Nephron progenitor cell (in vitro differentiated cells): ENCODE results near the gene PPP1CA.
A peak's percentile ranks its signal among the peaks of the same experiment; 100 is the strongest.

Experiments
- DNase-seq: peaks from one replicate; pipeline ENCODE4 v3.0.0; 2021
- H3K27ac Mint-ChIP-seq: 2 replicates; pipeline ENCODE4 v1.8.0; 2021; ENCODE audit warnings: mild to moderate bottlenecking, moderate library complexity, mixed read lengths
- H3K27me3 Mint-ChIP-seq: 2 replicates; pipeline ENCODE4 v1.8.0; 2021; ENCODE audit warnings: mild to moderate bottlenecking, low read depth, mixed read lengths; ENCODE audit not compliant: poor library complexity
- H3K36me3 Mint-ChIP-seq: 2 replicates; pipeline ENCODE4 v1.8.0; 2021; ENCODE audit warnings: low read depth, mixed read lengths
- H3K4me1 Mint-ChIP-seq: 2 replicates; pipeline ENCODE4 v1.8.0; 2021; ENCODE audit warnings: mixed read lengths
- H3K4me3 Mint-ChIP-seq: 2 replicates; pipeline ENCODE4 v1.8.0; 2021; ENCODE audit warnings: mild to moderate bottlenecking, moderate library complexity, mixed read lengths
- H3K9me3 Mint-ChIP-seq: 2 replicates; pipeline ENCODE4 v1.8.0; 2021; ENCODE audit warnings: mild to moderate bottlenecking, moderate library complexity, mixed read lengths
- TF ChIP-seq, protein P1 (sequence below): fragments of 200-600 bp; sonication (generic); IDR thresholded peaks from 2 replicates; pipeline ENCODE4 v1.5.0; 2021; ENCODE audit warnings: antibody characterized with exemption

Gene PPP1CA

DNA sequence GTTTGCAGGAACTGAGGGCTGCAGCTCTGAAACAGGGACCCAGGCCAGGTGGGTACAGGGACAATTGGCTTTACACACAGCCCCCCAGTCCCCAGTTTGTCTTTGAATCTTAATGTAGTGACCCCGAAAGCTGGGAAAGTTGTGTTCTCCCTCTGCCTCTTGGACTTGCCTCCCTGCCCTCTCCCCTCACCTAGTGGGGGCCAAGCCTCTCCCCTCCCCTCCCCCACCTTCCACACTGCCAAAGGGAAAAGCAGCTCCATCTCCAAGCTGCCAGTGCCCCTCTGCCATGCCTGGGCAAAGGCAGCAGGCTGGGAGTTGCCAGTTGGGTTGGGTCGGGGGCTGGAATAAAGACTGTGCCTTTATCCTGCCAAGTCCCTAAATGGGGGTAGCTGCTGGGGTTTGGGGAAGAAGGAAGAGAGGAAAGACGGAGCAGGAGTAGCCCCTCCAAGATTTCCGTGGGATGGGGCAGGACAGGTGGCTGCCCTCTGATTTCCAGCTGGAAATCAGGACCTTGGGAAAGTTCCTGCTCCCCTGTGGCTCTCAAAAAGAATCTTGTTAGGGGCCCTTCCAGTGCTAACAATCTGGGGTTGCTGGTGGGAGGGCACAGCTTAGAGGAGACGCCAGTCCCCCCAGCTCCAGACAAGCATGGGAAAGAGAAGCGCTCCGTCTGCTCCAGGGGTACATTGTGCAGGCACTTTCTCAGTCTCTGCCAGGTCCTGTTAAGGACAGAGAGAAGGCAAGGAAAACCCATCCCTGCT is 25.4 kb downstream of the PPP1CA start:
- peaks cover 64% of the 10 kb centered on the region for H3K4me1 Mint-ChIP-seq
- H3K9me3 Mint-ChIP-seq: no peaks in the 10 kb centered on the region
- no peak for DNase-seq
- peak overlapping the region; percentile 63 for H3K4me3 Mint-ChIP-seq
- peak overlapping the region; percentile 51 for H3K27ac Mint-ChIP-seq
- TF ChIP-seq, protein P1, sequence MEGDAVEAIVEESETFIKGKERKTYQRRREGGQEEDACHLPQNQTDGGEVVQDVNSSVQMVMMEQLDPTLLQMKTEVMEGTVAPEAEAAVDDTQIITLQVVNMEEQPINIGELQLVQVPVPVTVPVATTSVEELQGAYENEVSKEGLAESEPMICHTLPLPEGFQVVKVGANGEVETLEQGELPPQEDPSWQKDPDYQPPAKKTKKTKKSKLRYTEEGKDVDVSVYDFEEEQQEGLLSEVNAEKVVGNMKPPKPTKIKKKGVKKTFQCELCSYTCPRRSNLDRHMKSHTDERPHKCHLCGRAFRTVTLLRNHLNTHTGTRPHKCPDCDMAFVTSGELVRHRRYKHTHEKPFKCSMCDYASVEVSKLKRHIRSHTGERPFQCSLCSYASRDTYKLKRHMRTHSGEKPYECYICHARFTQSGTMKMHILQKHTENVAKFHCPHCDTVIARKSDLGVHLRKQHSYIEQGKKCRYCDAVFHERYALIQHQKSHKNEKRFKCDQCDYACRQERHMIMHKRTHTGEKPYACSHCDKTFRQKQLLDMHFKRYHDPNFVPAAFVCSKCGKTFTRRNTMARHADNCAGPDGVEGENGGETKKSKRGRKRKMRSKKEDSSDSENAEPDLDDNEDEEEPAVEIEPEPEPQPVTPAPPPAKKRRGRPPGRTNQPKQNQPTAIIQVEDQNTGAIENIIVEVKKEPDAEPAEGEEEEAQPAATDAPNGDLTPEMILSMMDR: no peak
- peaks cover 2% of the 10 kb centered on the region for H3K27me3 Mint-ChIP-seq
- H3K36me3 Mint-ChIP-seq: no peaks in the 10 kb centered on the region

DNA sequence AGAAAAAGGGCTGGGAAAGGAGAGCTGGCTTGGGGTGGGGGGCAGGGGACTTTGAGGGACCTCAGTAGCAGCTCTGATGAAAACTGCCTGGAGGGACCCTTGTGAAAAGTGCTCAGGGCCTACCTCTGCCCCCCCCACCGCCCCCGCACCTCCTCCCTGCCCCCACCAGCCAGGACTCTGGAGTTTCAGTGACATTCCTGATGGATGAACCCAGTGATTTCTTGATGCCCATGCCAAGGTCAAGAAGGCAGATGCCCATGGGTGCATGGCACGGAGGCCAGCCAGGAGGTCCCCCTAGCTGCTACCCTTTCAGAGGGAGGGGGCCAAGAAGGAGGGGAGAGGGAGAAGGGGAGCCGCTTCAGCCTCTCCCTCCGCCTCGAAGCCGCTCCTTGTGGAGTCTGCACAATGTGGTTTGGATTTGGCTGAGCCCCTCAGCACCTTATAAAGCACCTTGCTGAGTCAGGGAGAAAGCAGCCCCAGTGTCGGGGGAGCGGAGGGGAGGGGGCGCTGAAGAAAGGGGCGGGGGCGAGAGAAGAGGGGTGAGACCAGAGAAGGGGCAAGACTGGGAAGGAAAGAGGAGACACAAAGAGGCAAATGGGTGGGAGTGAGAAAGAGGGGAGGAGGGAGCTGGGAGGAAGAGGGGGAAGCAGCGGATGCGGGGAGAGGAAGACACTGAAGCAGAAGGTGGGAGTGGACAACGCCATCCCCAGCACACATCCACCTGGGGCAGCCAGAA is 26.2 kb downstream of the PPP1CA start:
- Mint-ChIP-seq H3K4me1 (peaks cover 67% of the 10 kb centered on the region), H3K27ac (no peak overlapping the region), H3K36me3 (no peaks in the 10 kb centered on the region), H3K27me3 (peaks cover 2% of the 10 kb centered on the region), H3K4me3 (peak overlapping the region; percentile 63), H3K9me3 (no peaks in the 10 kb centered on the region)
- TF ChIP-seq, protein P1: no peak
- no peak for DNase-seq

DNA sequence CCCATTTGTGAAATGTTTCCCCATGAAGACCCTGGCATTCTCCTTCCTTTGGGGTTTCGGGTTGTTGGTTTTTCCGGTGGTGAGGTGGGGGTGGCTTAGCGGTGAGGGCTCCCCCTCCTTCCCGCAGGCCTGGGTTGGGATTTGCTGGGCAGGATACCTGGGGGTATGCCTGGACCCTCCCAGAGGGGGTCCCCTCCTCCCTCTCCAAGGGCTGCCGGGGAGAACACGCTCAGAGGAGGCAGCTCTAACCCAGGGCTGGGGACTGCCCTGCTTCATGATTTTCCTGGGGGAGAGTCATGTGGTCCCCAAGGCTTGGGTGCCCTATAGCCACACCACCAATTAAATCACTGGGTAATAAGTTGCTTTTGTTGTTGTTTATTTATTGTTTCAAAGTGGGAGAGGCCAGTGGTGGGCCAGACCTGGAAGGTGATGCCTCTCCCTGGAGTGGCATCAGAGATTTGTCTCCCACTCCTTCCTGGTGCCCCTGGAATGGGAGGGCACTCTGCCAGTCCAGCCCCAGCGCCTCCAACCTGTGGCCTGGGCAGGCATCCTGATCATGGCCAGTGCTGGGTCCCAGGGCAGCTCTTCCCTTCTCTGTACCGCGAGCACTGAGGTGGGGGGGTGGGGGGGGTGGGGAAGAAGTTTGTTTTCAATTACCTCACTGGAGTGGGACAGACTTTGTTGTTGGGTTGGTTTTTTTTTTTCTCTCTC is 26.9 kb downstream of the PPP1CA start:
- no peak overlapping the region for H3K27ac Mint-ChIP-seq
- TF ChIP-seq, protein P1: no peak
- H3K9me3 Mint-ChIP-seq: no peaks in the 10 kb centered on the region
- DNase-seq: no peak
- H3K4me3 Mint-ChIP-seq: peak overlapping the region; percentile 88
- H3K4me1 Mint-ChIP-seq: peaks cover 71% of the 10 kb centered on the region
- peaks cover 2% of the 10 kb centered on the region for H3K27me3 Mint-ChIP-seq
- no peaks in the 10 kb centered on the region for H3K36me3 Mint-ChIP-seq

DNA sequence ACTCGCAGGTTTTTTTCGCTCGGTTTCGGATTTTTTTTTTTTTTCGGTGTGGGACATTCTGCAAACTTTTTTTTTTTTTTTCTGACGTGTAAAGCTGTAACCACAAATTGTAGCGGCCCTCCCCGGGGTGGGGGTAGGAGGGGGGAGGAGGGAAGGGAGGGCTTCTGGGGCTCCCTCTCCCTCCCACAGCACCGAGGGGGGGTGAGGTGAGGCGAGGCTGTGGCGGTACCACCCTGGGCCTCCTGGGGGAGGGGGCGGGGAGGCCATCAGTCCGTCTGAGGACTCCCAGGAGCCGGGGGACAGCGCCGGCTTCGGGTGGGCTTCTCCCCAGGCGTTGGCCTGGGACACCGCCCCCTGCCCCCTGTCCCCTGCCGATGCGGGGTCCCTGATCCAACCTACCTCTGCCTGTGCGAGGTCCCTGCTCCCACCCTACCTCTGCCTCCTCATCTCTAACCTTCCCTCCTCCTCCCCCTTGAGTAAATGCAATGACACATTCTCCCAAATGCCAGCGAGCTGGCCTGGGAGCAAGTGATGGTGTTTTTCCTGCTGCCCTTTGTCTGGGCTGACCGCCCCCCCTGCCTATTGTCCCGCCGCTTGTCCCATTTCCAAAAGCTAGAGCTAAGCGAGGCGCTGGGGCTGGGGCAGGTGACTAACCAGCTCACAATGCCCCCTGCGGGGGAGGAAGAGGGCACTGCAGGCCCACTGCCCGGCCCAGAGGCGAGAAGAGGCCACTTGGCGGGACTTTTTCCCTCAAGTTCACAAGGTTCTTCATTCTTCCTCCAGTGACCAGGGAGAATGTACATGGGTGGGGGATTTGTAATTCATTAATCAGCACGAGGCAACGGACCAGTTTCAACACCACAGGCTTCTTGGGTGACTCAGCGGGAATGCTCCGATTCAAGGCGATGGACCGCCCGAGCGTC is 27.7 kb downstream of the PPP1CA start:
- H3K27ac Mint-ChIP-seq: peak overlapping the region; percentile 68
- peaks cover 2% of the 10 kb centered on the region for H3K27me3 Mint-ChIP-seq
- peaks cover 75% of the 10 kb centered on the region for H3K4me1 Mint-ChIP-seq
- peak; percentile 69 for DNase-seq
- no peaks in the 10 kb centered on the region for H3K36me3 Mint-ChIP-seq
- TF ChIP-seq, protein P1: peak; percentile 51
- H3K9me3 Mint-ChIP-seq: no peaks in the 10 kb centered on the region
- H3K4me3 Mint-ChIP-seq: peak overlapping the region; percentile 88

DNA sequence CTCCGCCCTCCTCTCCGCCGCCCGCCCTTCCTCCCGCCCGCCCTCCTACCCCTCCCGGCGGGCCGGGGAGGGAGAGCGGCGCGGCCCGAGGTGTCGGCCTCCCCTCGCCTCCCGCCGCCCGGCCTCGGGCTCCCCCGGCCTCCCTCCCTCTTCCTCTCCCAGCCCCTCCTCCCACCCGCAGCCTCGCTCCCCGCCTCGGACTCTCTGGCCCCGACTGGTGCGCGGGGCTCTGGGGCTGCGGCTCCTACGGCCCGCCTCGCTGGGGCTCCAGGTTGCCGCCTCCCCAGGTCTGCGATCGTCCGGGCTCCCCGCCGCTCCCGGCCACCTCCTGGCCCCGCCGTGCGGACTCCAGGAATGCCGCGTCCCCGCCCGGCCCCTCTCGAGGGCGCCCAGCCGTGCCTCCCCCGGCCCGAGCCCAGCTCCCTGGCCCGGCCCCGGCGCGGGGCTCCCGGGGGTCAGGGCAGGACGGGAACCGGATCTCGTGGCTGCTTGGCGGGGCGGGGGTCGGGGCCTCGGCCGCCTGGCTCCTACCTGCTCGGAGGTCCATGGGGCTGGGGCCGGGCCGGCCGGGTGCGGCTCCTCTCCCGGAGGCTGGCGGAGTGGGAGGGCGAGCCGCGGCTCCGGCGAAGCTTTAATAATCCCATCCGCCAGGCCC is 28.5 kb downstream of the PPP1CA start, which contains the start of gene CLCF1:
CLCF1 (minus strand) TSS at position 606 of the 655 bp plus-strand sequence; CDS start at position 547, 59 bp downstream.
- H3K9me3 Mint-ChIP-seq: no peaks in the 10 kb centered on the region
- TF ChIP-seq, protein P1: no peak
- H3K27ac Mint-ChIP-seq: peak within 1 kb of the TSS; percentile 68
- peak within 1 kb of the TSS; percentile 88 for H3K4me3 Mint-ChIP-seq
- H3K36me3 Mint-ChIP-seq: no peaks in the 10 kb centered on the region
- peaks cover 2% of the 10 kb centered on the region for H3K27me3 Mint-ChIP-seq
- peaks cover 76% of the 10 kb centered on the region for H3K4me1 Mint-ChIP-seq
- peak; percentile 73 for DNase-seq
